ENCODE results near the gene BRSK2.

Gene BRSK2

GRCh38 chr11:1382429-1382828 lies 7.3 kb upstream of the BRSK2 start:
- Histone ChIP-seq H3K9me3 (ENCODE audit: control insufficient read depth in 2 of 2, low read length in 2 of 2) (no peaks in the 10 kb centered on the region), H3K27me3 (ENCODE audit: control insufficient read depth in 1 of 2, insufficient read depth in 2 of 2, low read length in 2 of 2) (no peaks in the 10 kb centered on the region), H3K9ac (ENCODE audit: low read length in 2 of 2) (no peak overlapping the region), H3K27ac (ENCODE audit: low read length) (peak overlapping the region; percentile 58), H3K4me3 (ENCODE audit: low read length in 2 of 2) (peak overlapping the region in 1 of 2 donors; percentile 74), H3K4me1 (ENCODE audit: control insufficient read depth, insufficient read depth, low read length) (peaks cover 8% of the 10 kb centered on the region), H3K36me3 (ENCODE audit: control insufficient read depth in 2 of 2, insufficient read depth in 2 of 2, low read length in 2 of 2) (no peaks in the 10 kb centered on the region)

DNA sequence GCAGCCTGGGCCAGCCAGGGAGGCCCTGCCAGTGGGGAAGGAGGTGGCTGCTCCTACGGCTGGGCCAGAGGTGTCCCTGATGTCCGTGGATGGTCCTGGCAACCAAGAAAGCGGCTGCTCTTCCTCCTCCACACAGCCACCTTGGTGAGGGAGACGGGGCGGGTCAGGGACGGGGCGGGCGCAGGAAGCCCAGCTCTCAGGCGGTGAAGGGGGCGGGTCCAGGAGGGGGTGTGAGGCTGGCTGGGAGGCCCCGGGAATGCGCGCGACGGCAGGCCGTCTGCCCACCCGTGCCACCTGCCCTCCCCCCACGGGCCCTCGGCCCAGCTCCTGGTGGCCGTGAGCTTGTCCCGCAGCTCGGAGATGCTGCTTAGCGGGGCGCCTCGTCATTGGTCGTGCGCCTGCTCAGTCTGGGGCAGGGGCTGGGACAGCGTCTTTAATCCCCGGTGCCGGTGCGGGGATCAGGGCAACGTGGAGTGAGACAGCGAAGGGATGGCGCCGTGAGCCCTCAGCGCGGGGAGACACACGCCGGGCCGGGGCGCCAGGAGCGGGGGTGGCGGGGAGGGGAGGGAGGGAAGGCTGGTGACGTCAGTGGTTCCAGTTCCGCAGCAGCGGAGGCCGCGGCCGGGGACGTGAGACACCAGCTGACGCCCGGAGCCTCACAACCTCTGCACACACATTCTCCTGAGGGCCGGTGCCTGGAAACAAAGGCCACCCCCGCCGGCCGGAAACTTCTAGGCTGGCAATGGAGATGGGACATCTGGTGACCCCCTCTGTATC lies 6.7 kb upstream of the BRSK2 start:
- no peaks in the 10 kb centered on the region for H3K27me3 ChIP-seq (ENCODE audit: control insufficient read depth in 1 of 2, insufficient read depth in 2 of 2, low read length in 2 of 2)
- H3K9ac ChIP-seq (ENCODE audit: low read length in 2 of 2), result peak overlapping the region; percentile 62 to 73
- no peaks in the 10 kb centered on the region for H3K9me3 ChIP-seq (ENCODE audit: control insufficient read depth in 2 of 2, low read length in 2 of 2)
- H3K27ac ChIP-seq (ENCODE audit: low read length), result peak overlapping the region; percentile 58
- peak overlapping the region; percentile 66 to 74 for H3K4me3 ChIP-seq (ENCODE audit: low read length in 2 of 2)
- peaks cover 8% of the 10 kb centered on the region for H3K4me1 ChIP-seq (ENCODE audit: control insufficient read depth, insufficient read depth, low read length)
- no peaks in the 10 kb centered on the region for H3K36me3 ChIP-seq (ENCODE audit: control insufficient read depth in 2 of 2, insufficient read depth in 2 of 2, low read length in 2 of 2)

DNA sequence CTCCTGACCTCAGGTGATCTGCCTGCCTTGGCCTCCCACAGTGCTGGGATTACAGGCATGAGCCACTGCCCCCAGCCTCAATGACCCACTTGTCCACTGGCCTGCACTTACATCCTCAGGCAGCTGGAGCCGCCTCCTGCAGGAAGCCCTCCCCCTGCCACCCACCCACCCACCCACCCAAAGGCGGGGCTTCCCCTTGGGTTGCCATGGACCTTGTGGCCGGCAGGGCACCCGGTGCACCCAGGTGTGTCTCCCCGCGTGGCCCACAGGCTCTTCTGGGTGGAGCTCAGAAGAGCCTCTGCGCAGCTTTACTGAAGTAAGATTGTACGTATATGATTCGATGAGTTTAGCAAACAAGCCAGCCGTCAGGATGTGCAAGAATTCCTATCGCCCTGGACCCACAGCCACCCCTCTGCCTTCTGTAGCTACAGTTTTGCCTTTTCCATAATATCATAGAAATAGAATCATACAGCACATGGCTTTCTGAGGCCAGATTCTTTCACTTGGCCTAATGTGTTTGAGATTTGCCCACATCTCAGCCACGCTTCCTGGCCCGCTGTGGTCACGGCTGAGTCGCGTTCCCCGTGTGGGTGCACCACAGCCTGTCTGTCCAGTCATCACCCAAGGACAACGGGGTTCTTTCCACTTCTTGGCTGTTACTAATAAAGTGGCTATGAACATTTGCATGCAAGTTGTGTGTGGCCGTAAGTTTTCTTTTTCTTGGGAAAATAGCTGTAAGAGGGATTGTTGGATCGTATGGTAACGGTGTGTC lies 5.3 kb upstream of the BRSK2 start:
- H3K36me3 ChIP-seq (ENCODE audit: control insufficient read depth in 2 of 2, insufficient read depth in 2 of 2, low read length in 2 of 2), result no peaks in the 10 kb centered on the region
- H3K9ac ChIP-seq (ENCODE audit: low read length in 2 of 2), result no peak overlapping the region
- no peaks in the 10 kb centered on the region for H3K27me3 ChIP-seq (ENCODE audit: control insufficient read depth in 1 of 2, insufficient read depth in 2 of 2, low read length in 2 of 2)
- H3K9me3 ChIP-seq (ENCODE audit: control insufficient read depth in 2 of 2, low read length in 2 of 2), result no peaks in the 10 kb centered on the region
- H3K4me3 ChIP-seq (ENCODE audit: low read length in 2 of 2), result no peak overlapping the region
- H3K4me1 ChIP-seq (ENCODE audit: control insufficient read depth, insufficient read depth, low read length), result peaks cover 20% of the 10 kb centered on the region
- H3K27ac ChIP-seq (ENCODE audit: low read length), result no peak overlapping the region

- Histone ChIP-seq H3K27ac (ENCODE audit: low read length) (no peak overlapping the region), H3K27me3 (ENCODE audit: control insufficient read depth in 1 of 2, insufficient read depth in 2 of 2, low read length in 2 of 2) (peaks cover 15 to 20% of the 10 kb centered on the region in 2 donors), H3K9ac (ENCODE audit: low read length in 2 of 2) (no peak overlapping the region), H3K36me3 (ENCODE audit: control insufficient read depth in 2 of 2, insufficient read depth in 2 of 2, low read length in 2 of 2) (no peaks in the 10 kb centered on the region), H3K4me3 (ENCODE audit: low read length in 2 of 2) (no peak overlapping the region), H3K9me3 (ENCODE audit: control insufficient read depth in 2 of 2, low read length in 2 of 2) (no peaks in the 10 kb centered on the region), H3K4me1 (ENCODE audit: control insufficient read depth, insufficient read depth, low read length) (peaks cover 24% of the 10 kb centered on the region)
These were observed 2.2 kb upstream of the BRSK2 start for GRCh38 chr11:1387521-1387920.

GRCh38 chr11:1387961-1388762 lies 1.6 kb upstream of the BRSK2 start:
- Histone ChIP-seq H3K27ac (ENCODE audit: low read length) (no peak overlapping the region), H3K36me3 (ENCODE audit: control insufficient read depth in 2 of 2, insufficient read depth in 2 of 2, low read length in 2 of 2) (no peaks in the 10 kb centered on the region), H3K4me3 (ENCODE audit: low read length in 2 of 2) (no peak overlapping the region), H3K27me3 (ENCODE audit: control insufficient read depth in 1 of 2, insufficient read depth in 2 of 2, low read length in 2 of 2) (peaks cover 20 to 21% of the 10 kb centered on the region in 2 donors), H3K9ac (ENCODE audit: low read length in 2 of 2) (no peak overlapping the region), H3K9me3 (ENCODE audit: control insufficient read depth in 2 of 2, low read length in 2 of 2) (no peaks in the 10 kb centered on the region), H3K4me1 (ENCODE audit: control insufficient read depth, insufficient read depth, low read length) (peaks cover 19% of the 10 kb centered on the region)

DNA sequence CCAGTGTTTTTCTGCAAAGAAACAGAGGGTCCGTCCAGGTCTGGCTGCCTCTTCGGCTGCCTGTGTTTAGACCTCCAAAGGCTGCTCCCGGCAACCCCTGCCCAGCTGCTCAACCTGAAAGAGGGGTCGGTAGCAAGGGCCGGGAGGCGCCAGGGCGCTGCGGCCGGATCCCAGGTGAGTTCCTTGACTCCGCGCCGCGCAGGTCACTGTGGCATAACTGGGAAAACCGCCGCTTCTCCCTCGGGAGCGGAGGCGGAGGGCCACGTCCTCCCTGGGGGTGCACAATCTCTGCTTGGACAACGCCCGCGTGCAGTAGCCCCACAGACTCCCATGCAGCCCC lies 1.0 kb upstream of the BRSK2 start:
- Histone ChIP-seq H3K27me3 (ENCODE audit: control insufficient read depth in 1 of 2, insufficient read depth in 2 of 2, low read length in 2 of 2) (peaks cover 20 to 23% of the 10 kb centered on the region in 2 donors), H3K9ac (ENCODE audit: low read length in 2 of 2) (peak overlapping the region in 1 of 2 donors; percentile 72), H3K4me3 (ENCODE audit: low read length in 2 of 2) (peak overlapping the region; percentile 66 to 76), H3K4me1 (ENCODE audit: control insufficient read depth, insufficient read depth, low read length) (peaks cover 16% of the 10 kb centered on the region), H3K9me3 (ENCODE audit: control insufficient read depth in 2 of 2, low read length in 2 of 2) (no peaks in the 10 kb centered on the region), H3K27ac (ENCODE audit: low read length) (no peak overlapping the region), H3K36me3 (ENCODE audit: control insufficient read depth in 2 of 2, insufficient read depth in 2 of 2, low read length in 2 of 2) (no peaks in the 10 kb centered on the region)

- Histone ChIP-seq H3K9me3 (ENCODE audit: control insufficient read depth in 2 of 2, low read length in 2 of 2) (no peaks in the 10 kb centered on the region), H3K36me3 (ENCODE audit: control insufficient read depth in 2 of 2, insufficient read depth in 2 of 2, low read length in 2 of 2) (no peaks in the 10 kb centered on the region), H3K9ac (ENCODE audit: low read length in 2 of 2) (peak overlapping the region; percentile 72), H3K27ac (ENCODE audit: low read length) (no peak overlapping the region), H3K4me1 (ENCODE audit: control insufficient read depth, insufficient read depth, low read length) (peaks cover 16% of the 10 kb centered on the region), H3K4me3 (ENCODE audit: low read length in 2 of 2) (peak overlapping the region; percentile 66 to 76), H3K27me3 (ENCODE audit: control insufficient read depth in 1 of 2, insufficient read depth in 2 of 2, low read length in 2 of 2) (peaks cover 20 to 23% of the 10 kb centered on the region in 2 donors)
These were observed 417 bp upstream of the BRSK2 start for GRCh38 chr11:1389103-1389931.

DNA sequence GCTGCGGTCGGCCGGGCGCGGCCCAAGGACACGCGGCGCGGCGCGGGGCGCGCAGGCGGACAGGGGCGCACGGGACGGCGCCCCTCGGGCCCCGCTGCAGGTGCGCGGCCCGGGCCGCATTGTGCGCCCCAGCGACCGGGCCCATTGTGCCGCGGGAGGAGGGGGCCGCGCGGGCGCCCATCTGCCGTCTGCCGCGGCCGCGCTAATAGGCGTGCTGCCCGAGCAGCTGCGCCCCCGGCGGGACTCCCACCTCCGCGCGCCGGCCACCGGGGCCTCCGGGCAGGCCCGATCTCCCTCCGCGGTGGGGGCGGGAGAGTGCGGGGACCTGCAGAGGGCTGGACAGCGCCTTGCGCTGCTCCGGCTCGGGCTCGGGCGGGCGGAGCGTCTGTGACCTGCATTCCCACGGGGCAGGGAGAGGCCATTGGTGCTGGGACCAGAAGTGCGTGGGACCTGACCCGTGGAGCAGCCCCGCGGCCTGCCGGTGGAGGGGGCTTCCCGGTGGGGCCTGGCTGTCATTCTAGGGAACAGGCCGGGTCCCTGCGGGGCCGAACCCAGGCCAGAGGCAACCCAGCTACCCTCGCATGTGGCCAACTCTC lies 933 bp downstream of the BRSK2 start:
- H3K9me3 ChIP-seq (ENCODE audit: control insufficient read depth in 2 of 2, low read length in 2 of 2), result no peaks in the 10 kb centered on the region
- H3K27me3 ChIP-seq (ENCODE audit: control insufficient read depth in 1 of 2, insufficient read depth in 2 of 2, low read length in 2 of 2), result peaks cover 23 to 27% of the 10 kb centered on the region in 2 donors
- peaks cover 16% of the 10 kb centered on the region for H3K4me1 ChIP-seq (ENCODE audit: control insufficient read depth, insufficient read depth, low read length)
- H3K36me3 ChIP-seq (ENCODE audit: control insufficient read depth in 2 of 2, insufficient read depth in 2 of 2, low read length in 2 of 2), result no peaks in the 10 kb centered on the region
- no peak overlapping the region for H3K9ac ChIP-seq (ENCODE audit: low read length in 2 of 2)
- no peak overlapping the region for H3K4me3 ChIP-seq (ENCODE audit: low read length in 2 of 2)
- H3K27ac ChIP-seq (ENCODE audit: low read length), result no peak overlapping the region

DNA sequence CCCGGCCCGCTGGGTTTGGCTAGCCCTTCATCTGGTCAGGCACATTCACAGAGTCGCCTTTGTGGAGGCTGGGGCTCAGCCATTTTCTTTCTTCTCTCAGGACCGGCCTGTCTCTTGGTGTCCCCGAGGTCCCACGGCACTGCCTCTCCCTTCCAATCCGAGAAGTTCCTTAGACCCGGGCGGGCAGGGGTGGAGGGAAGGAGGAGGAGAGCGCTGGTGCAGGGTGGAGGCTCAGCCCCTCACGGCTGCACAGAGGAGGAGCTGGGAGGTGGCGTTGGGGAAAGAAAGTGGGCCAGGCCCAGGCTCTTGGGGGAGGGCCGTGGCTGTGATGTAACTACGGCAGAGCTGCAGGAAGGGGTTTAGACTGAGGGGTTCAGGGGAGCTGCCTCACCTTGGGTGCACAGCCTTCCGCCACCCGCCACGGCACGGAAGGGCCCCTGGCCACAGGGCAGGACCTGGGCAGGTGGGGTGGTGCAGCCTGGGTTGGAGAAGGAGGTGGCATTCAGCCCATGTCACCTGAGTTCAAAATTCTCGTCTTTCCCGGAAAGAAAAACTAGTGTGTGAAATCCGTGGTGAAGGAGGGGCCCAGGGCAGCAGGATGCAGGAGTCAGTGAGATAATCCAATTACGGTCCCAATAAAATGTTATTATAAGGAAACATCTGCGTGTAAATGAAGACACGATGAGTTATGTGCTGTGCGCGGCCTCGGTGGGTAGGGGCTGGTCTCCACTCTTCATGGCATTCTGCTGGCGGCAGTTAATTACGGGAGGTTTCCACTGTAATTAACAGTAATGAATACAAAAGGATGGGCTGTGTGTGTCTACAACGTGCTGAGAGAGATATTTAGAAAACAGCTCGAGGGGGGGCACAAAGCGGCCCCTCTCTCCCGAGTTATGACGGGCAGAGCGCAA lies 1.7 kb downstream of the BRSK2 start:
- Histone ChIP-seq H3K27me3 (ENCODE audit: control insufficient read depth in 1 of 2, insufficient read depth in 2 of 2, low read length in 2 of 2) (peaks cover 23 to 30% of the 10 kb centered on the region in 2 donors), H3K36me3 (ENCODE audit: control insufficient read depth in 2 of 2, insufficient read depth in 2 of 2, low read length in 2 of 2) (no peaks in the 10 kb centered on the region), H3K4me1 (ENCODE audit: control insufficient read depth, insufficient read depth, low read length) (peaks cover 16% of the 10 kb centered on the region), H3K9me3 (ENCODE audit: control insufficient read depth in 2 of 2, low read length in 2 of 2) (no peaks in the 10 kb centered on the region), H3K27ac (ENCODE audit: low read length) (no peak overlapping the region), H3K9ac (ENCODE audit: low read length in 2 of 2) (no peak overlapping the region), H3K4me3 (ENCODE audit: low read length in 2 of 2) (no peak overlapping the region)
